ENCODE results near the gene RRM2. TPM values are rescaled to one million over a fixed set of nuclear protein-coding genes. Genes with fewer than 3 reads are reported as not detected.

RRM2 gene
- total and polyA plus RNA-seq, 2 of the 4 experiments (the other 2 are of a cell fraction): 53.6 to 68.5 TPM

DNA sequence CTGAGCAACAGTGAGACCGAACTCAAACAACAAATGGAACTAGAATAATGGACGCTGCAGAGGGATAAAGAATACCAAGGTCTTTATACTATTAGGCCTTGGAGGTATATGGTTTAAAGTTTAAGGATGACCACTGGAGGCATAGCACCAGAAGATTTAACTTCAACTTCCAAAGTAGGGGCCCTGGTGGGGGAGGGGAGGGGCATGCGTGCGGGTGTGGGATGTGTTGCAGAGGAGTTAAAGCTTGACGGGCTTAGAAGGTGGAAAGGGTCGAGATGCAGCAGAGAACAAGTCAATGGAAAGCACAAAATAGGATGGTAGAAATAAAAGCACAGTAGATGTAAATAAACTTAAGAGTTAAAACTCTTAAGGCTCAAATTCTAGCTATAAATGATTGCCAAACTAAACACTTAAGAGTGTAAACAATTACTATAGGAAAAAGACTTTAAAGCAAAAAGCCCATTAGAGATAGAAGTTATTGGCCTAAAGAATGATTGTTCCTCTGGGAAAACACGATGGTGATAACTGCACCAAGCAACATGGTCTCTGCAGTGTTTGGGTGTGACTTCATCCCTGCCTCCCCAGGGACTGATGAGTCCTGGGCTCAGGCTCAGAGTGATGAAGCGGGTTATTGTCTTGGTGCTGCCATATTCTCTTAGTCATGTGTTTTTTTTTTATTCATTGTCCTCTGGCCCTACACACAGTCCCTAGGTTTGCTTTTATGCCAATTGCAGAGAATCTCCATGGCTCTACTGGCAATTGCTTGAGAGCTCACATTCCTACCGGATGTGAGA, 13.0 kb downstream of the RRM2 start:
- Histone ChIP-seq H2BK120ac (ENCODE audit: low read depth, low read length) (no peak overlapping the region), H3K27ac (ENCODE audit: insufficient read depth, low read length) (no peak overlapping the region), H4K8ac (ENCODE audit: low read depth in 2 of 2, low read length in 2 of 2) (no peak overlapping the region), H4K5ac (ENCODE audit: low read depth, low read length) (no peak overlapping the region), H3K4ac (ENCODE audit: low read depth, low read length) (no peak overlapping the region), H2AFZ (replicated peaks; ENCODE audit: low read length, poor library complexity) (no peak overlapping the region), H2BK20ac (ENCODE audit: low read depth, low read length) (no peak overlapping the region), H2AK5ac (ENCODE audit: low read depth, low read length) (no peak overlapping the region), H3K4me2 (ENCODE audit: low read depth, low read length) (no peak overlapping the region), H3K14ac (replicated peaks; ENCODE audit: low read depth, low read length) (no peak overlapping the region), H3K4me3 (ENCODE audit: insufficient read depth, low read depth, low read length) (no peak overlapping the region), H2AK9ac (replicated peaks; ENCODE audit: low read depth, low read length, poor library complexity) (no peak overlapping the region), H3K9me3 (ENCODE audit: control insufficient read depth, insufficient read depth, low read length) (no peaks in the 10 kb centered on the region), H3K18ac (ENCODE audit: low read depth, low read length) (no peak overlapping the region), H2BK15ac (ENCODE audit: low read depth, low read length) (no peak overlapping the region), H3K79me1 (ENCODE audit: low read depth in 1 of 2, low read length in 2 of 2) (peaks cover 4 to 20% of the 10 kb centered on the region in 2 experiments; a peak in 3 of 4 replicates), H3K27me3 (ENCODE audit: control insufficient read depth, insufficient read depth, low read length) (no peaks in the 10 kb centered on the region), H2BK5ac (ENCODE audit: low read depth, low read length, poor library complexity, severe bottlenecking) (no peak overlapping the region), H3K9me1 (ENCODE audit: insufficient read depth, low read length) (peaks cover 21% of the 10 kb centered on the region), H3K9ac (ENCODE audit: low read depth, low read length) (no peak overlapping the region), H3K56ac (ENCODE audit: extremely low read depth, insufficient read depth, low read length) (no peak overlapping the region), H3K4me1 (ENCODE audit: control insufficient read depth, insufficient read depth, low read length) (no peaks in the 10 kb centered on the region; the same call in 1 of the 2 replicates), H4K20me1 (ENCODE audit: insufficient read depth, low read length) (no peaks in the 10 kb centered on the region), H4K91ac (ENCODE audit: insufficient read depth, low read depth, low read length) (no peak overlapping the region), H3K23ac (ENCODE audit: low read depth, low read length) (no peak overlapping the region), H3K36me3 (ENCODE audit: control insufficient read depth, insufficient read depth, low read length) (no peaks in the 10 kb centered on the region)
- WGBS, 2 experiments (ENCODE audit: extremely low coverage in 2 of 2, insufficient read length in 1 of 2): 79% methylated on average over 5 of the region's 9 CpGs; no CpG with 5 or more reads in 1 of the 2 experiments
- TF ChIP-seq SMC3 (IDR thresholded peaks at IDR 0.05; ENCODE audit: low read depth, low read length): no peak
- no peak; the same call in 1 of the 2 replicates for TF ChIP-seq POLR2A (IDR thresholded peaks at IDR 0.05; ENCODE audit: low read depth, low read length)
- no peak for TF ChIP-seq NFE2L2 (IDR thresholded peaks at IDR 0.05; ENCODE audit: low read depth, low read length)
- no peak for TF ChIP-seq FOS (IDR thresholded peaks at IDR 0.05; ENCODE audit: low read depth, low read length)
- TF ChIP-seq, protein P1, sequence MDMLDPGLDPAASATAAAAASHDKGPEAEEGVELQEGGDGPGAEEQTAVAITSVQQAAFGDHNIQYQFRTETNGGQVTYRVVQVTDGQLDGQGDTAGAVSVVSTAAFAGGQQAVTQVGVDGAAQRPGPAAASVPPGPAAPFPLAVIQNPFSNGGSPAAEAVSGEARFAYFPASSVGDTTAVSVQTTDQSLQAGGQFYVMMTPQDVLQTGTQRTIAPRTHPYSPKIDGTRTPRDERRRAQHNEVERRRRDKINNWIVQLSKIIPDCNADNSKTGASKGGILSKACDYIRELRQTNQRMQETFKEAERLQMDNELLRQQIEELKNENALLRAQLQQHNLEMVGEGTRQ (IDR thresholded peaks at IDR 0.05; ENCODE audit: low read depth, low read length): no peak
- TF ChIP-seq RAD21 (IDR thresholded peaks at IDR 0.05; ENCODE audit: low read length): no peak
- TF ChIP-seq RFX5 (IDR thresholded peaks at IDR 0.05; ENCODE audit: low read depth, low read length): no peak
- TF ChIP-seq CHD1 (IDR thresholded peaks at IDR 0.05; ENCODE audit: low read depth, low read length): no peak
- TF ChIP-seq, protein P2, sequence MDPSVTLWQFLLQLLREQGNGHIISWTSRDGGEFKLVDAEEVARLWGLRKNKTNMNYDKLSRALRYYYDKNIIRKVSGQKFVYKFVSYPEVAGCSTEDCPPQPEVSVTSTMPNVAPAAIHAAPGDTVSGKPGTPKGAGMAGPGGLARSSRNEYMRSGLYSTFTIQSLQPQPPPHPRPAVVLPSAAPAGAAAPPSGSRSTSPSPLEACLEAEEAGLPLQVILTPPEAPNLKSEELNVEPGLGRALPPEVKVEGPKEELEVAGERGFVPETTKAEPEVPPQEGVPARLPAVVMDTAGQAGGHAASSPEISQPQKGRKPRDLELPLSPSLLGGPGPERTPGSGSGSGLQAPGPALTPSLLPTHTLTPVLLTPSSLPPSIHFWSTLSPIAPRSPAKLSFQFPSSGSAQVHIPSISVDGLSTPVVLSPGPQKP (IDR thresholded peaks at IDR 0.05; ENCODE audit: borderline replicate concordance, low read depth, low read length): no peak
- TF ChIP-seq, protein P3, sequence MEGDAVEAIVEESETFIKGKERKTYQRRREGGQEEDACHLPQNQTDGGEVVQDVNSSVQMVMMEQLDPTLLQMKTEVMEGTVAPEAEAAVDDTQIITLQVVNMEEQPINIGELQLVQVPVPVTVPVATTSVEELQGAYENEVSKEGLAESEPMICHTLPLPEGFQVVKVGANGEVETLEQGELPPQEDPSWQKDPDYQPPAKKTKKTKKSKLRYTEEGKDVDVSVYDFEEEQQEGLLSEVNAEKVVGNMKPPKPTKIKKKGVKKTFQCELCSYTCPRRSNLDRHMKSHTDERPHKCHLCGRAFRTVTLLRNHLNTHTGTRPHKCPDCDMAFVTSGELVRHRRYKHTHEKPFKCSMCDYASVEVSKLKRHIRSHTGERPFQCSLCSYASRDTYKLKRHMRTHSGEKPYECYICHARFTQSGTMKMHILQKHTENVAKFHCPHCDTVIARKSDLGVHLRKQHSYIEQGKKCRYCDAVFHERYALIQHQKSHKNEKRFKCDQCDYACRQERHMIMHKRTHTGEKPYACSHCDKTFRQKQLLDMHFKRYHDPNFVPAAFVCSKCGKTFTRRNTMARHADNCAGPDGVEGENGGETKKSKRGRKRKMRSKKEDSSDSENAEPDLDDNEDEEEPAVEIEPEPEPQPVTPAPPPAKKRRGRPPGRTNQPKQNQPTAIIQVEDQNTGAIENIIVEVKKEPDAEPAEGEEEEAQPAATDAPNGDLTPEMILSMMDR (conservative IDR thresholded peaks at IDR 0.05; ENCODE audit: low read depth, low read length): no peak
- dilution Hi-C loops (cut with HindIII; ENCODE audit: low sequenced_read_pairs, unreplicated experiment): no loop called here
- intact Hi-C loops (cut with micrococcal nuclease): no loop called here
- no TSS peak for BruUV-seq (replicated peaks)
- DNase-seq: peak; percentile 53
- CTCF ChIA-PET: interaction anchor here (1.0 kb wide), 1 partner anchor 12 kb away, joined by 4 read pairs; no protein-coding TSS in a partner anchor
- in situ Hi-C loops (cut with MboI; ENCODE audit: low sequenced_read_pairs): no loop called here
- POLR2A ChIA-PET (ENCODE audit: unreplicated experiment): interaction anchor here (0.9 kb wide), 1 partner anchor 9 kb away, joined by 3 read pairs; no protein-coding TSS in a partner anchor
- peak; percentile 56 for ATAC-seq (ENCODE audit: low read depth)
